ENCODE measurements around the gene PGAM1. TPM values are rescaled to one million over a fixed set of nuclear protein-coding genes. Genes with fewer than 3 reads are reported as not detected.

PGAM1 gene
- total and polyA plus RNA-seq, 2 of the 13 experiments (the other 11 are each of a cell fraction or from before 2014, with no cell fraction given): 354 to 483 TPM

- TF ChIP-seq, protein P1, sequence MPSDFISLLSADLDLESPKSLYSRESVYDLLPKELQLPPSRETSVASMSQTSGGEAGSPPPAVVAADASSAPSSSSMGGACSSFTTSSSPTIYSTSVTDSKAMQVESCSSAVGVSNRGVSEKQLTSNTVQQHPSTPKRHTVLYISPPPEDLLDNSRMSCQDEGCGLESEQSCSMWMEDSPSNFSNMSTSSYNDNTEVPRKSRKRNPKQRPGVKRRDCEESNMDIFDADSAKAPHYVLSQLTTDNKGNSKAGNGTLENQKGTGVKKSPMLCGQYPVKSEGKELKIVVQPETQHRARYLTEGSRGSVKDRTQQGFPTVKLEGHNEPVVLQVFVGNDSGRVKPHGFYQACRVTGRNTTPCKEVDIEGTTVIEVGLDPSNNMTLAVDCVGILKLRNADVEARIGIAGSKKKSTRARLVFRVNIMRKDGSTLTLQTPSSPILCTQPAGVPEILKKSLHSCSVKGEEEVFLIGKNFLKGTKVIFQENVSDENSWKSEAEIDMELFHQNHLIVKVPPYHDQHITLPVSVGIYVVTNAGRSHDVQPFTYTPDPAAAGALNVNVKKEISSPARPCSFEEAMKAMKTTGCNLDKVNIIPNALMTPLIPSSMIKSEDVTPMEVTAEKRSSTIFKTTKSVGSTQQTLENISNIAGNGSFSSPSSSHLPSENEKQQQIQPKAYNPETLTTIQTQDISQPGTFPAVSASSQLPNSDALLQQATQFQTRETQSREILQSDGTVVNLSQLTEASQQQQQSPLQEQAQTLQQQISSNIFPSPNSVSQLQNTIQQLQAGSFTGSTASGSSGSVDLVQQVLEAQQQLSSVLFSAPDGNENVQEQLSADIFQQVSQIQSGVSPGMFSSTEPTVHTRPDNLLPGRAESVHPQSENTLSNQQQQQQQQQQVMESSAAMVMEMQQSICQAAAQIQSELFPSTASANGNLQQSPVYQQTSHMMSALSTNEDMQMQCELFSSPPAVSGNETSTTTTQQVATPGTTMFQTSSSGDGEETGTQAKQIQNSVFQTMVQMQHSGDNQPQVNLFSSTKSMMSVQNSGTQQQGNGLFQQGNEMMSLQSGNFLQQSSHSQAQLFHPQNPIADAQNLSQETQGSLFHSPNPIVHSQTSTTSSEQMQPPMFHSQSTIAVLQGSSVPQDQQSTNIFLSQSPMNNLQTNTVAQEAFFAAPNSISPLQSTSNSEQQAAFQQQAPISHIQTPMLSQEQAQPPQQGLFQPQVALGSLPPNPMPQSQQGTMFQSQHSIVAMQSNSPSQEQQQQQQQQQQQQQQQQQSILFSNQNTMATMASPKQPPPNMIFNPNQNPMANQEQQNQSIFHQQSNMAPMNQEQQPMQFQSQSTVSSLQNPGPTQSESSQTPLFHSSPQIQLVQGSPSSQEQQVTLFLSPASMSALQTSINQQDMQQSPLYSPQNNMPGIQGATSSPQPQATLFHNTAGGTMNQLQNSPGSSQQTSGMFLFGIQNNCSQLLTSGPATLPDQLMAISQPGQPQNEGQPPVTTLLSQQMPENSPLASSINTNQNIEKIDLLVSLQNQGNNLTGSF (CRISPR knock-in tag; IDR thresholded peaks at IDR 0.05): 0 out of 2 replicates have a peak, but pooled peaks have one; percentile 29
- TF ChIP-seq HIVEP1 (CRISPR knock-in tag; IDR thresholded peaks at IDR 0.05) (no peak), KMT2B (CRISPR knock-in tag; IDR thresholded peaks at IDR 0.05) (peak; percentile 52), ZNF605 (CRISPR knock-in tag; IDR thresholded peaks at IDR 0.05) (0 out of 2 replicates have a peak, but pooled peaks have one; percentile 30), ZBTB38 (CRISPR knock-in tag; IDR thresholded peaks at IDR 0.05) (peak; percentile 78; the same call in 1 of the 2 replicates), ZFP36 (IDR thresholded peaks at IDR 0.05; ENCODE audit: borderline replicate concordance, low read depth, low read length, partially characterized antibody) (no peak), ZFP37 (CRISPR knock-in tag; IDR thresholded peaks at IDR 0.05; ENCODE audit: borderline replicate concordance) (peak; percentile 37; the same call in 1 of the 2 replicates), ZNF44 (CRISPR knock-in tag; IDR thresholded peaks at IDR 0.05) (peak; percentile 66), CTCF (CRISPR knock-in tag; IDR thresholded peaks at IDR 0.05) (peak; percentile 96), ZNF143 (CRISPR knock-in tag; IDR thresholded peaks at IDR 0.05) (no peak), ZNF768 (CRISPR knock-in tag; IDR thresholded peaks at IDR 0.05) (peak; percentile 49; the same call in 1 of the 2 replicates), YY1 (IDR thresholded peaks at IDR 0.05; ENCODE audit: insufficient read depth, insufficient replicate concordance, low read depth, low read length) (peak; percentile 83), GATAD1 (CRISPR knock-in tag; IDR thresholded peaks at IDR 0.05) (peak; percentile 78), ZNF124 (CRISPR knock-in tag; IDR thresholded peaks at IDR 0.05) (no peak), ZNF773 (CRISPR knock-in tag; IDR thresholded peaks at IDR 0.05; ENCODE audit: borderline replicate concordance) (0 out of 2 replicates have a peak, but pooled peaks have one; percentile 33), STAG1 (CRISPR knock-in tag; IDR thresholded peaks at IDR 0.05) (peak; percentile 11; the same call in 1 of the 2 replicates), ZNF720 (CRISPR knock-in tag; IDR thresholded peaks at IDR 0.05) (no peak), REL (CRISPR knock-in tag; conservative IDR thresholded peaks at IDR 0.05) (0 out of 2 replicates have a peak, but pooled peaks have one; percentile 62)
- TF ChIP-seq, protein P2, sequence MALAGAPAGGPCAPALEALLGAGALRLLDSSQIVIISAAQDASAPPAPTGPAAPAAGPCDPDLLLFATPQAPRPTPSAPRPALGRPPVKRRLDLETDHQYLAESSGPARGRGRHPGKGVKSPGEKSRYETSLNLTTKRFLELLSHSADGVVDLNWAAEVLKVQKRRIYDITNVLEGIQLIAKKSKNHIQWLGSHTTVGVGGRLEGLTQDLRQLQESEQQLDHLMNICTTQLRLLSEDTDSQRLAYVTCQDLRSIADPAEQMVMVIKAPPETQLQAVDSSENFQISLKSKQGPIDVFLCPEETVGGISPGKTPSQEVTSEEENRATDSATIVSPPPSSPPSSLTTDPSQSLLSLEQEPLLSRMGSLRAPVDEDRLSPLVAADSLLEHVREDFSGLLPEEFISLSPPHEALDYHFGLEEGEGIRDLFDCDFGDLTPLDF (CRISPR knock-in tag; IDR thresholded peaks at IDR 0.05): peak; percentile 89
- TF ChIP-seq, protein P3, sequence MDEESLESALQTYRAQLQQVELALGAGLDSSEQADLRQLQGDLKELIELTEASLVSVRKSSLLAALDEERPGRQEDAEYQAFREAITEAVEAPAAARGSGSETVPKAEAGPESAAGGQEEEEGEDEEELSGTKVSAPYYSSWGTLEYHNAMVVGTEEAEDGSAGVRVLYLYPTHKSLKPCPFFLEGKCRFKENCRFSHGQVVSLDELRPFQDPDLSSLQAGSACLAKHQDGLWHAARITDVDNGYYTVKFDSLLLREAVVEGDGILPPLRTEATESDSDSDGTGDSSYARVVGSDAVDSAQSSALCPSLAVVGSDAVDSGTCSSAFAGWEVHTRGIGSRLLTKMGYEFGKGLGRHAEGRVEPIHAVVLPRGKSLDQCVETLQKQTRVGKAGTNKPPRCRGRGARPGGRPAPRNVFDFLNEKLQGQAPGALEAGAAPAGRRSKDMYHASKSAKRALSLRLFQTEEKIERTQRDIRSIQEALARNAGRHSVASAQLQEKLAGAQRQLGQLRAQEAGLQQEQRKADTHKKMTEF (CRISPR knock-in tag; IDR thresholded peaks at IDR 0.05): peak; percentile 87
Measured at GRCh38 chr10:97425964-97426775, at the start of gene PGAM1 (continued).

All from HepG2 (cell line).